GM12873 (cell line): ENCODE data around the gene IFNL1.

Experiments used
- TF ChIP-seq, protein P1 (sequence below): IDR thresholded peaks from 2 replicates; pipeline ENCODE4 v1.5.1; 2012; ENCODE audit warnings: low read depth, mild to moderate bottlenecking, moderate library complexity, low read length, control low read depth; ENCODE audit not compliant: insufficient read depth; ENCODE audit errors: missing control alignments

The IFNL1 gene

DNA sequence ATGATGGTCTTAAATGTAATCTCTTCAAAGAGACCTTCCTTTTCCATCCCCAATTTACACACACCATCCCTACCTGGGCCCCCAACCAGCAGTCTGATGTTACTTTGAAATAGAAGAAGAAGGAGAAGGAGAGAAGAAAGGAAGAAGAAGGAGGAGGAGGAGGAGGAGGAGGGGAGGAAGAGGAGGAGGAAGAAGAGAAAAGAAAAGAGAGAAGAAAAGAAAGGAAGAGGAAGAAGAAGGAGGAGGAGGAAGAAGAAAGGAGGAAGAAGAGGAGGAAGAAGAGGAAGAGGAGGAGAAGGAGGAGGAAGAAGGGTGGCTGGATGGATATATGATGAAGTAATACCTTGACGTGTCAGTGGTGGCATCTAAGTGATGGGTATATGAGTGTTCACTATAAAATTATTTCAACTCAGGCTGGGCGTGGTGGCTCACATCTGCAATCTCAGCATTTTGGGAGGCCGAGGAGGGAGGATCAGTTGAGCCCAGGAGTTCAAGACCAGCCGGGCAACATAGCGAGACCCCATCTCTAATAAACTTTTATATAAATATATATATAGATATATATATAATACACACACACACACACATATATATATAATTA lies 28.1 kb downstream of the IFNL1 start:
- TF ChIP-seq, protein P1, sequence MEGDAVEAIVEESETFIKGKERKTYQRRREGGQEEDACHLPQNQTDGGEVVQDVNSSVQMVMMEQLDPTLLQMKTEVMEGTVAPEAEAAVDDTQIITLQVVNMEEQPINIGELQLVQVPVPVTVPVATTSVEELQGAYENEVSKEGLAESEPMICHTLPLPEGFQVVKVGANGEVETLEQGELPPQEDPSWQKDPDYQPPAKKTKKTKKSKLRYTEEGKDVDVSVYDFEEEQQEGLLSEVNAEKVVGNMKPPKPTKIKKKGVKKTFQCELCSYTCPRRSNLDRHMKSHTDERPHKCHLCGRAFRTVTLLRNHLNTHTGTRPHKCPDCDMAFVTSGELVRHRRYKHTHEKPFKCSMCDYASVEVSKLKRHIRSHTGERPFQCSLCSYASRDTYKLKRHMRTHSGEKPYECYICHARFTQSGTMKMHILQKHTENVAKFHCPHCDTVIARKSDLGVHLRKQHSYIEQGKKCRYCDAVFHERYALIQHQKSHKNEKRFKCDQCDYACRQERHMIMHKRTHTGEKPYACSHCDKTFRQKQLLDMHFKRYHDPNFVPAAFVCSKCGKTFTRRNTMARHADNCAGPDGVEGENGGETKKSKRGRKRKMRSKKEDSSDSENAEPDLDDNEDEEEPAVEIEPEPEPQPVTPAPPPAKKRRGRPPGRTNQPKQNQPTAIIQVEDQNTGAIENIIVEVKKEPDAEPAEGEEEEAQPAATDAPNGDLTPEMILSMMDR, result no peak

DNA sequence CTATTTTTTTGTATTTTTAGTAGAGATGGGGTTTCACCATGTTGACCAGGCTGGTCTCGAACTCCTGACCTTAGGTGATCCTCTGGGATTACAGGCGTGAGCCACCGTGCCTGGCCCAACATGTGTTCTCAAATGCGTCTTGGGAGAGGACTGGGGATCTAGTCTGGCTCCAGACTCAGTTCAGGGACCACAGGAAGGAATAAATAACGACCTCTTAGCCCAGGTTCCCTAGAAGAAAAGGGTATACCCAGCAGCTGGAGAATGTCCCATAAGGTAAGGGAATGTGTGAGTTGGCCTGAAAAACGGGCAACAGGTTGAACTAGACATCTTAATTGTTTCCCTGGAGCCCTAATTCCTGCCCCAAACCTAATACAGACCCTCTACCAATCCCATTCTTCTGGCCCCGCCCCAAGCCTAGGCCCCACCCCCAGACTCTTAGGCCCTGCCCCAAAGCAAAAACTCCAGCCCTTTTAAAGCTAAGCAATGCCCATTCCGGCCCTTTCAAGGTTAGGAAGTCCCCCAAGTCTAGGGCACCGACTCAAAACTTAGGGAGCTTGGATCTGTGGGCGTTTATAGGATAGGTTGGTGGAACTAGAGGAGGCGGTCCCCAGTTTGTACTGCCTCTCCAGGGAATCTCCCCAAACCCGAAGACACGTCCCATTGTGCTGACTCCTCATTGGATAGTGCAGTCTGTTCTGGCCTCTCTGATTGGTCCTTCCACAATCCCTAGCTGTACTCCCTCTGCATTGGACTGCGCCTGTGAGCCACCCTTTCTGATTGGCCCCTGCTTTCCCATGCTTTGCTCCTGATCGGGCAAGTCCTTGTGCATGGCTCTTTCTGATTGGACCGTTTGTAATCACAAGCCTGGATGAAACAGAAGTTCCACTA lies 29.8 kb downstream of the IFNL1 start:
- TF ChIP-seq, protein P1, result no peak

DNA sequence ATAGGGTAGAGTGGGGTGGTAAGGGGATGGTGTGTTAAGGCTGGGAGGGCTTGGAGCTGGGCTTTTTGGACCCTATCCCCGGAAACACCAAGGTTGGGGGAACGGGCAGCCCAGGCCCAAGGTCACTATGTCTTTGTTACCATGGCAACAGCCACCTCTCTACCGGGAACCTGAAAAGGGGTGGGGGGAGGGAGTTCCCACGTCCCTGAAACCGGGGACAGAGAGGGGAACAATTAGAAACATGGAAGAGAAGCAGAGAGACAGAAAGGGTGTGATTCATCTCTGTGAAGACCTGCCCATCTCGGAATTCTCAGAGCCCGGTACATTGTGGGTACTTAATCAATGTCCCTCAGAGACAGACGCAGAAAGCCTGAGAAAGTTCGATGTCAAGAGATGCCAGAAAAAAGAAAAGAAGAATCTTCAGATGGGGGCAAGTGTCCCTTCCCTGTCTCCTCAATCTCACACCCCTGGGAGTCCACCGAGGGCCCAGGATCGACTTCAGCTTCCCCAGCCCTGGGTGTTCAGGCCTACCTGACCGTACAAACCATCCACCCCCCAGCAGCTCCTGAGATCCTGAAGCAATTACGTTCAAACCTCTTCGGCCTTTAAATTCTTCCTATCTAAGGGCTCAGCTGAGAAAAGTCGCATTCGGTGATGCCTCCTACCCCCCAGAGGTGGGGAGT lies 31.3 kb downstream of the IFNL1 start:
- TF ChIP-seq, protein P1, result no peak

DNA sequence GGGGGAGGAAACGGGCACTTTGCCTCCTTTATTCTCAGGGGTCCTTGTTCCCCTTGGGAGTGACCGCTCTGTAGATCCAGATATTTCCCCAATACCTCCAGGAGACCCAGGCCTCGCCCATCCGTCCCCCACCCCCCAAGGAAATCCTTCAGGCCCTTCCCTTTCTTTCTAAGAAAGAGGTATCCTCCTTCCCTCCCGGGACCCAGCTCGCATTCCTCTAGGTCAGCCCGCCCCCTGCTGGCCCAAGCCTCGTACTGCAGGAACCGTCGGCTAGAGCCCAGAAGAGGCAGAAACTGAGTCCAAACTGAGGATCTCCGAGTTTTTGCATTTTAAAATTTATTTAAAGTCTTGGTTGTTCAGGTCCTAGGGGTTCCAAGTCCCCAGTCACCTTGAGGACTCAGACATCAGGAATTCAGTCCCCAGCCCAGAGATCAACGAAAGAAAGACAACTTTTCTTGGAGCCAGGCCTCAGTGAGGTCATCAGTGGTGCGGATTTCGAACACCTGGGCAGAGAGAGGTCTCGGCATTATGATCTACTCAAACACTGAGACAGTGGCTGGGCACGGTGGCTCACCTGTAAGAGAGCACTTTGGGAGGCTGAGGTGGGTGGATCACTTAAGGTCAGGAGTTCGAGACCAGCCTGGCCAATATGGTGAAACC lies 32.0 kb downstream of the IFNL1 start:
- TF ChIP-seq, protein P1, result peak; percentile 90

DNA sequence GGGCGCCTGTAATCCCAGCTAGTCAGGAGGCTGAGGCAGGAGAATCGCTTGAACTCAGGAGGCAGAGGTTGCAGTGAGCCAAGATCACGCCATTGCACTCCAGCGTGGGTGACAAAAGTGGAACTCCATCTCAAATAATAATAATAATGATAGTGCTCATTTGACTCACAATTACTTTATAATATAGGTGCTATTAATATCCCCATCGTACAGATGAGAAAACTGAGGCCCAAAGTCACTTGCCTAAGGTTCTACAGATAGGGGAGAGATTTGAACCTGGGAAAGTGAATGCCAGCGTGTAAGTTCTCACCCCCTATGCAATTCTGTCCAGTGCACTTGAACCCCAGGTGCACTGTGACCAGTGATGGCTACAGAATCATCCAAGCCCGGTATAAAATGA lies 33.7 kb downstream of the IFNL1 start:
- TF ChIP-seq, protein P1, result no peak

DNA sequence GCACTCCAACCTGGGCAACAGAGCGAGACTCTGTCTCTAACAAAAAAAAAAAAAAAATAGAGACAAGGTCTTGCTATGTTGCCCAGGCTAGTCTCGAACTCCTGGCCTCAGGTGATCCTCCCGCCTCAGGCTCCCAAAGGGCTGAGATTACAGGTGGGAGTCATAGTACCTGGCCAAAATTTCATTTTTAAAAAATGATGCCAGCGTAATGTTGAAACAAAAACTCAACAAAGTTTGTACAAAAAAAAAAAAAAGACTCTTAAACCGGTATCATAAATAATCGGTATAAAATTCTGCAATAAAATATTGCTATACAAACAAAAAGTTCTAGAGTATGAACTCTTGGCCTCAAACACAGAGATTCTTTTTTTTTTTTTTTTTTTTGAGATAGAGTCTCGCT lies 36.1 kb downstream of the IFNL1 start:
- TF ChIP-seq, protein P1, result no peak
